Amygdala (tissue), 56 donors: ENCODE measurements around the gene IGDCC3.

Experiments used
- DNase-seq, 56 donors: peaks; one replicate each; lab custom pipeline; 2025; lab: John Stamatoyannopoulos, UW

Gene IGDCC3

GRCh38 chr15:65330934-65331645 lies 46.7 kb downstream of the IGDCC3 start:
- no peak for DNase-seq

GRCh38 chr15:65329984-65330735 lies 47.6 kb downstream of the IGDCC3 start:
- no peak for DNase-seq

- DNase-seq, result no peak
Measured at GRCh38 chr15:65329288-65329983, 48.4 kb downstream of the IGDCC3 start.

GRCh38 chr15:65328506-65329287 lies 49.1 kb downstream of the IGDCC3 start:
- no peak for DNase-seq

GRCh38 chr15:65327651-65328393 lies 50.0 kb downstream of the IGDCC3 start:
- DNase-seq, result no peak

- DNase-seq, result no peak
Measured at GRCh38 chr15:65326818-65327217, 51.0 kb downstream of the IGDCC3 start.

GRCh38 chr15:65326117-65326526 lies 51.7 kb downstream of the IGDCC3 start:
- DNase-seq, result peak in 45 of 56 donors; percentile 6 to 81 (median 46)

- peak in 23 of 56 donors; percentile 10 to 62 (median 28) for DNase-seq
Measured at GRCh38 chr15:65323071-65323511, 54.7 kb downstream of the IGDCC3 start.

- peak in 55 of 56 donors; percentile 13 to 89 (median 68) for DNase-seq
Measured at GRCh38 chr15:65318870-65319356, 58.9 kb downstream of the IGDCC3 start.

GRCh38 chr15:65312400-65312916 lies 65.3 kb downstream of the IGDCC3 start:
- peak in 30 of 56 donors; percentile 10 to 73 (median 39) for DNase-seq

GRCh38 chr15:65311760-65312159 lies 66.0 kb downstream of the IGDCC3 start:
- no peak for DNase-seq

- DNase-seq, result no peak
Measured at GRCh38 chr15:65310431-65311137, 67.2 kb downstream of the IGDCC3 start.

- no peak for DNase-seq
Measured at GRCh38 chr15:65309882-65310418, 67.9 kb downstream of the IGDCC3 start.

- no peak for DNase-seq
Measured at GRCh38 chr15:65307978-65308377, 69.8 kb downstream of the IGDCC3 start.

GRCh38 chr15:65306551-65306950 lies 71.3 kb downstream of the IGDCC3 start:
- no peak for DNase-seq

GRCh38 chr15:65305776-65306175 lies 72.0 kb downstream of the IGDCC3 start:
- DNase-seq, result no peak

- DNase-seq, result peak in 1 of 56 donors; percentile 65
Measured at GRCh38 chr15:65305150-65305758, 72.5 kb downstream of the IGDCC3 start.
